ENCODE measurements around the gene PAK1.

The PAK1 gene

GRCh38 chr11:77508019-77508418 is 34.1 kb upstream of the PAK1 start:
- H3K4ac ChIP-seq (ENCODE audit: low read depth, low read length), result no peak overlapping the region
- WGBS (ENCODE audit: extremely low coverage, insufficient coverage, low lambda C conversion rate), result no CpG with 5 or more reads among the region's 2 CpGs
- H3K79me1 ChIP-seq (ENCODE audit: low read length), result no peaks in the 10 kb centered on the region
- no peaks in the 10 kb centered on the region for H3K36me3 ChIP-seq (ENCODE audit: control insufficient read depth, insufficient read depth, low read length)
- no peak overlapping the region for H4K5ac ChIP-seq (ENCODE audit: low read length)
- no peak for DNase-seq
- no peaks in the 10 kb centered on the region for H3K79me2 ChIP-seq (ENCODE audit: control insufficient read depth, insufficient read depth, low read length)
- H3K23ac ChIP-seq (ENCODE audit: low read length), result no peak overlapping the region
- no peak overlapping the region for H2BK5ac ChIP-seq (ENCODE audit: low read length)
- no peak overlapping the region for H3K56ac ChIP-seq (ENCODE audit: low read length)
- H3K4me1 ChIP-seq (ENCODE audit: control insufficient read depth, low read depth, low read length), result no peaks in the 10 kb centered on the region
- no peak overlapping the region for H2BK15ac ChIP-seq (replicated peaks; ENCODE audit: low read depth)
- H3K9ac ChIP-seq (ENCODE audit: low read length), result no peak overlapping the region
- H3K18ac ChIP-seq (ENCODE audit: low read length), result no peak overlapping the region
- H4K8ac ChIP-seq (ENCODE audit: low read depth, low read length), result no peak overlapping the region
- no peak overlapping the region for H2AK5ac ChIP-seq (ENCODE audit: low read length)
- H3K4me3 ChIP-seq (ENCODE audit: low read length), result no peak overlapping the region
- no peak overlapping the region for H3K27ac ChIP-seq (ENCODE audit: low read depth, low read length)
- no peaks in the 10 kb centered on the region for H3K27me3 ChIP-seq (ENCODE audit: insufficient read depth, low read length, poor library complexity)
- H3K4me2 ChIP-seq (ENCODE audit: low read length), result no peak overlapping the region
- H2BK120ac ChIP-seq (ENCODE audit: low read depth, low read length), result no peak overlapping the region

GRCh38 chr11:77506857-77507256 is 33.0 kb upstream of the PAK1 start:
- Histone ChIP-seq H2AK5ac (ENCODE audit: low read length) (no peak overlapping the region), H3K18ac (ENCODE audit: low read length) (no peak overlapping the region), H3K4me2 (ENCODE audit: low read length) (no peak overlapping the region), H3K9ac (ENCODE audit: low read length) (no peak overlapping the region), H3K27me3 (ENCODE audit: insufficient read depth, low read length, poor library complexity) (no peaks in the 10 kb centered on the region), H2BK15ac (replicated peaks; ENCODE audit: low read depth) (no peak overlapping the region), H3K79me1 (ENCODE audit: low read length) (no peaks in the 10 kb centered on the region), H3K79me2 (ENCODE audit: control insufficient read depth, insufficient read depth, low read length) (no peaks in the 10 kb centered on the region), H3K56ac (ENCODE audit: low read length) (no peak overlapping the region), H3K23ac (ENCODE audit: low read length) (no peak overlapping the region), H4K5ac (ENCODE audit: low read length) (no peak overlapping the region), H2BK120ac (ENCODE audit: low read depth, low read length) (no peak overlapping the region), H3K27ac (ENCODE audit: low read depth, low read length) (no peak overlapping the region), H4K8ac (ENCODE audit: low read depth, low read length) (no peak overlapping the region), H2BK5ac (ENCODE audit: low read length) (no peak overlapping the region), H3K36me3 (ENCODE audit: control insufficient read depth, insufficient read depth, low read length) (no peaks in the 10 kb centered on the region), H3K4me3 (ENCODE audit: low read length) (no peak overlapping the region), H3K4me1 (ENCODE audit: control insufficient read depth, low read depth, low read length) (no peaks in the 10 kb centered on the region), H3K4ac (ENCODE audit: low read depth, low read length) (no peak overlapping the region)
- WGBS (ENCODE audit: extremely low coverage, insufficient coverage, low lambda C conversion rate), result no CpG with 5 or more reads among the region's 2 CpGs
- DNase-seq, result no peak

- Histone ChIP-seq H3K79me2 (ENCODE audit: control insufficient read depth, insufficient read depth, low read length) (no peaks in the 10 kb centered on the region), H3K23ac (ENCODE audit: low read length) (no peak overlapping the region), H3K4me3 (ENCODE audit: low read length) (no peak overlapping the region), H3K4me1 (ENCODE audit: control insufficient read depth, low read depth, low read length) (no peaks in the 10 kb centered on the region), H3K4me2 (ENCODE audit: low read length) (no peak overlapping the region), H3K18ac (ENCODE audit: low read length) (no peak overlapping the region), H3K36me3 (ENCODE audit: control insufficient read depth, insufficient read depth, low read length) (no peaks in the 10 kb centered on the region), H3K79me1 (ENCODE audit: low read length) (no peaks in the 10 kb centered on the region), H3K27ac (ENCODE audit: low read depth, low read length) (no peak overlapping the region), H4K8ac (ENCODE audit: low read depth, low read length) (no peak overlapping the region), H2BK15ac (replicated peaks; ENCODE audit: low read depth) (no peak overlapping the region), H3K4ac (ENCODE audit: low read depth, low read length) (no peak overlapping the region), H3K27me3 (ENCODE audit: insufficient read depth, low read length, poor library complexity) (no peaks in the 10 kb centered on the region), H2BK120ac (ENCODE audit: low read depth, low read length) (no peak overlapping the region), H2BK5ac (ENCODE audit: low read length) (no peak overlapping the region), H3K56ac (ENCODE audit: low read length) (no peak overlapping the region), H4K5ac (ENCODE audit: low read length) (no peak overlapping the region), H3K9ac (ENCODE audit: low read length) (no peak overlapping the region), H2AK5ac (ENCODE audit: low read length) (no peak overlapping the region)
- no CpG with 5 or more reads among the region's 3 CpGs for WGBS (ENCODE audit: extremely low coverage, insufficient coverage, low lambda C conversion rate)
- no peak for DNase-seq
These were observed 32.1 kb upstream of the PAK1 start for GRCh38 chr11:77505956-77506355.

DNA sequence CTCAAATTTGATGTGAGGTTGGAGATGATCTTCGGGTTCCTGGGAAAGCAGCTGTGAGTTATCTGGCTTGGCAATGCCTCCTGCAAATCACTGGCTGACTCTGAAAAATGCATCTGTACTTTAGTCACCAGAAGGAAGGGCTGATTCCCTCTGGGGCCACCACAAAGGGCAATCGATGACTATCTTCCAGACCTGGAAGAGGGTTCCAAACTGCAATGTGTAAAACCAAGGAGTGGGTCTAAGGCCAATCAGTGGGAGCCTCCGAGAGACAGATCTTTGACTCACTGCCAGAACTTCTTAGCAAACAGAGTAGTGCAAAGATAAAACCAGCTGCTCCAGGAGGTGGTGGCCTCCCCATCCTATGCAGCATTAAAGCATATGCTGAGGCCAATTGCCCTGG is 29.1 kb upstream of the PAK1 start:
- H3K4me3 ChIP-seq (ENCODE audit: low read length), result no peak overlapping the region
- no peak overlapping the region for H2BK120ac ChIP-seq (ENCODE audit: low read depth, low read length)
- H3K4me2 ChIP-seq (ENCODE audit: low read length), result no peak overlapping the region
- H3K4me1 ChIP-seq (ENCODE audit: control insufficient read depth, low read depth, low read length), result no peaks in the 10 kb centered on the region
- H3K79me1 ChIP-seq (ENCODE audit: low read length), result no peaks in the 10 kb centered on the region
- no peak overlapping the region for H3K18ac ChIP-seq (ENCODE audit: low read length)
- no peak overlapping the region for H3K56ac ChIP-seq (ENCODE audit: low read length)
- no peaks in the 10 kb centered on the region for H3K27me3 ChIP-seq (ENCODE audit: insufficient read depth, low read length, poor library complexity)
- H3K27ac ChIP-seq (ENCODE audit: low read depth, low read length), result no peak overlapping the region
- H3K23ac ChIP-seq (ENCODE audit: low read length), result no peak overlapping the region
- H3K79me2 ChIP-seq (ENCODE audit: control insufficient read depth, insufficient read depth, low read length), result no peaks in the 10 kb centered on the region
- no peak overlapping the region for H2AK5ac ChIP-seq (ENCODE audit: low read length)
- H2BK15ac ChIP-seq (replicated peaks; ENCODE audit: low read depth), result no peak overlapping the region
- H3K4ac ChIP-seq (ENCODE audit: low read depth, low read length), result no peak overlapping the region
- H2BK5ac ChIP-seq (ENCODE audit: low read length), result no peak overlapping the region
- no peak overlapping the region for H4K5ac ChIP-seq (ENCODE audit: low read length)
- no peaks in the 10 kb centered on the region for H3K36me3 ChIP-seq (ENCODE audit: control insufficient read depth, insufficient read depth, low read length)
- no peak overlapping the region for H3K9ac ChIP-seq (ENCODE audit: low read length)
- no CpG with 5 or more reads among the region's 3 CpGs for WGBS (ENCODE audit: extremely low coverage, insufficient coverage, low lambda C conversion rate)
- no peak overlapping the region for H4K8ac ChIP-seq (ENCODE audit: low read depth, low read length)
- DNase-seq, result no peak

- Histone ChIP-seq H3K23ac (ENCODE audit: low read length) (no peak overlapping the region), H4K5ac (ENCODE audit: low read length) (no peak overlapping the region), H3K56ac (ENCODE audit: low read length) (no peak overlapping the region), H2AK5ac (ENCODE audit: low read length) (no peak overlapping the region), H3K36me3 (ENCODE audit: control insufficient read depth, insufficient read depth, low read length) (no peaks in the 10 kb centered on the region), H3K27me3 (ENCODE audit: insufficient read depth, low read length, poor library complexity) (no peaks in the 10 kb centered on the region), H3K79me1 (ENCODE audit: low read length) (no peaks in the 10 kb centered on the region), H4K8ac (ENCODE audit: low read depth, low read length) (no peak overlapping the region), H3K4me1 (ENCODE audit: control insufficient read depth, low read depth, low read length) (no peaks in the 10 kb centered on the region), H3K4me3 (ENCODE audit: low read length) (no peak overlapping the region), H2BK15ac (replicated peaks; ENCODE audit: low read depth) (no peak overlapping the region), H3K27ac (ENCODE audit: low read depth, low read length) (no peak overlapping the region), H3K9ac (ENCODE audit: low read length) (no peak overlapping the region), H3K4me2 (ENCODE audit: low read length) (no peak overlapping the region), H2BK5ac (ENCODE audit: low read length) (no peak overlapping the region), H3K18ac (ENCODE audit: low read length) (no peak overlapping the region), H2BK120ac (ENCODE audit: low read depth, low read length) (no peak overlapping the region), H3K79me2 (ENCODE audit: control insufficient read depth, insufficient read depth, low read length) (no peaks in the 10 kb centered on the region), H3K4ac (ENCODE audit: low read depth, low read length) (no peak overlapping the region)
- DNase-seq, result no peak
- WGBS (ENCODE audit: extremely low coverage, insufficient coverage, low lambda C conversion rate), result no CpG with 5 or more reads among the region's 4 CpGs
These were observed 28.5 kb upstream of the PAK1 start for GRCh38 chr11:77502346-77502905.

- Histone ChIP-seq H2BK5ac (ENCODE audit: low read length) (no peak overlapping the region), H3K9ac (ENCODE audit: low read length) (no peak overlapping the region)
These were observed 27.9 kb upstream of the PAK1 start for GRCh38 chr11:77501758-77502157.

More at GRCh38 chr11:77501758-77502157, 27.9 kb upstream of the PAK1 start:
- DNase-seq, result no peak
- Histone ChIP-seq H3K36me3 (ENCODE audit: control insufficient read depth, insufficient read depth, low read length) (no peaks in the 10 kb centered on the region), H3K79me1 (ENCODE audit: low read length) (no peaks in the 10 kb centered on the region), H3K56ac (ENCODE audit: low read length) (no peak overlapping the region), H3K18ac (ENCODE audit: low read length) (no peak overlapping the region), H2BK120ac (ENCODE audit: low read depth, low read length) (no peak overlapping the region), H3K4ac (ENCODE audit: low read depth, low read length) (no peak overlapping the region), H3K27ac (ENCODE audit: low read depth, low read length) (no peak overlapping the region), H4K8ac (ENCODE audit: low read depth, low read length) (no peak overlapping the region), H3K27me3 (ENCODE audit: insufficient read depth, low read length, poor library complexity) (no peaks in the 10 kb centered on the region), H2BK15ac (replicated peaks; ENCODE audit: low read depth) (no peak overlapping the region), H2AK5ac (ENCODE audit: low read length) (no peak overlapping the region), H3K4me2 (ENCODE audit: low read length) (no peak overlapping the region), H3K4me3 (ENCODE audit: low read length) (no peak overlapping the region), H3K23ac (ENCODE audit: low read length) (no peak overlapping the region), H4K5ac (ENCODE audit: low read length) (no peak overlapping the region), H3K4me1 (ENCODE audit: control insufficient read depth, low read depth, low read length) (no peaks in the 10 kb centered on the region), H3K79me2 (ENCODE audit: control insufficient read depth, insufficient read depth, low read length) (no peaks in the 10 kb centered on the region)
- WGBS (ENCODE audit: extremely low coverage, insufficient coverage, low lambda C conversion rate), result no CpG with 5 or more reads among the region's 2 CpGs
